SU-DHL-6 (cell line): ENCODE measurements around the gene BRD1.

Experiments
- H2AFZ ChIP-seq: fragments of 200-600 bp; sonication (generic); 2 replicates; pipeline ENCODE4 v1.6.1; 2014; ENCODE audit warnings: low read depth, mild to moderate bottlenecking, moderate library complexity, mixed read lengths, antibody characterized with exemption, low read length; ENCODE audit not compliant: severe bottlenecking
- H3F3A ChIP-seq: fragments of 200-600 bp; shearing (Covaris generic); 2 replicates; pipeline ENCODE4 v1.6.0; 2016; ENCODE audit warnings: antibody characterized with exemption, mild to moderate bottlenecking; ENCODE audit not compliant: insufficient read depth
- H3K27ac ChIP-seq: fragments of 200-600 bp; sonication (generic); 2 replicates; pipeline ENCODE4 v1.5.1; 2016; ENCODE audit warnings: low read depth, mild to moderate bottlenecking, low read length, moderate library complexity, mixed read lengths
- H3K27me3 ChIP-seq: fragments of 200-600 bp; sonication (generic), shearing (Covaris generic); 2 replicates; pipeline ENCODE4 v1.6.0; 2014; ENCODE audit warnings: mild to moderate bottlenecking, low read length
- H3K36me3 ChIP-seq: fragments of 200-600 bp; sonication (generic); 2 replicates; pipeline ENCODE4 v1.6.1; 2014; ENCODE audit warnings: mild to moderate bottlenecking, low read length, mixed read lengths
- H3K4me2 ChIP-seq: fragments of 300-600, 200-600 bp; shearing (Covaris generic), sonication (generic); 2 replicates; pipeline ENCODE4 v1.6.0; 2014; ENCODE audit warnings: low read length, low read depth, mild to moderate bottlenecking; ENCODE audit not compliant: poor library complexity, severe bottlenecking
- H3K4me3 ChIP-seq: fragments of 200-600 bp; sonication (generic); 2 replicates; pipeline ENCODE4 v1.5.1; 2014; ENCODE audit warnings: antibody characterized with exemption, low read length, mild to moderate bottlenecking, mixed read lengths; ENCODE audit not compliant: insufficient read depth, poor library complexity, severe bottlenecking
- H3K79me2 ChIP-seq: fragments of 200-600 bp; sonication (generic); 2 replicates; pipeline ENCODE4 v1.6.1; 2014; ENCODE audit warnings: mild to moderate bottlenecking, low read length, moderate library complexity; ENCODE audit not compliant: insufficient read depth
- H3K9ac ChIP-seq: fragments of 200-600 bp; sonication (generic); 2 replicates; pipeline ENCODE4 v1.7.0; 2014; ENCODE audit warnings: mild to moderate bottlenecking, low read length
- H3K9me2 ChIP-seq: fragments of 200-600 bp; sonication (generic); replicated peaks from 2 replicates; pipeline ENCODE4 v1.6.1; 2014; ENCODE audit warnings: low read length; ENCODE audit not compliant: insufficient read depth
- H3K9me3 ChIP-seq: fragments of 200-600 bp; sonication (generic); 2 replicates; pipeline ENCODE4 v1.6.1; 2014; ENCODE audit warnings: low read length, mixed read lengths; ENCODE audit not compliant: insufficient read depth
- H4K20me1 ChIP-seq: fragments of 200-600 bp; sonication (generic); 2 replicates; pipeline ENCODE4 v1.6.1; 2014; ENCODE audit warnings: low read depth, mild to moderate bottlenecking, antibody characterized with exemption, low read length, moderate library complexity, mixed read lengths
- CTCF ChIP-seq: fragments of 200-600 bp; sonication (generic); IDR thresholded peaks from one replicate; pipeline ENCODE4 v1.5.1; 2017; ENCODE audit warnings: antibody characterized with exemption, mild to moderate bottlenecking, low read length, moderate library complexity; ENCODE audit not compliant: insufficient read depth, poor library complexity, severe bottlenecking
- EZH2phosphoT487 ChIP-seq: fragments of 200-600 bp; sonication (generic), shearing (Covaris generic); conservative IDR thresholded peaks from 2 replicates; pipeline ENCODE4 v1.6.1; 2018; ENCODE audit warnings: mild to moderate bottlenecking, antibody characterized with exemption, low read length, moderate library complexity, mixed read lengths

The BRD1 gene

GRCh38 chr22:49752598-49753091 is 75.0 kb downstream of the BRD1 start:
- Histone ChIP-seq H3K27me3 (0 out of 2 replicates have a peak, but pooled peaks cover 2% of the 10 kb centered on the region), H3K36me3 (no peaks in the 10 kb centered on the region), H4K20me1 (no peaks in the 10 kb centered on the region), H3K9me3 (peaks cover 2% of the 10 kb centered on the region; the same call in 1 of the 2 replicates), H3K27ac (no peak overlapping the region), H3F3A (no peaks in the 10 kb centered on the region), H3K9me2 (no peaks in the 10 kb centered on the region), H3K4me3 (no peak overlapping the region), H3K9ac (no peak overlapping the region), H3K79me2 (no peaks in the 10 kb centered on the region), H3K4me2 (no peak overlapping the region), H2AFZ (no peak overlapping the region)
- no peak for TF ChIP-seq CTCF
- TF ChIP-seq EZH2phosphoT487: no peak

GRCh38 chr22:49751966-49752597 is 75.6 kb downstream of the BRD1 start:
- Histone ChIP-seq H3K4me2 (no peak overlapping the region), H2AFZ (no peak overlapping the region), H3K9me3 (peaks cover 7% of the 10 kb centered on the region; the same call in 1 of the 2 replicates), H3K79me2 (no peaks in the 10 kb centered on the region), H3K9ac (no peak overlapping the region), H3K27ac (no peak overlapping the region), H4K20me1 (no peaks in the 10 kb centered on the region), H3K36me3 (no peaks in the 10 kb centered on the region), H3K9me2 (no peaks in the 10 kb centered on the region), H3F3A (no peaks in the 10 kb centered on the region), H3K4me3 (no peak overlapping the region), H3K27me3 (0 out of 2 replicates have a peak, but pooled peaks cover 3% of the 10 kb centered on the region)
- TF ChIP-seq CTCF: no peak
- no peak for TF ChIP-seq EZH2phosphoT487

GRCh38 chr22:49751318-49751965 is 76.2 kb downstream of the BRD1 start:
- H3K9me2 ChIP-seq: no peaks in the 10 kb centered on the region
- peaks cover 14% of the 10 kb centered on the region; the same call in 1 of the 2 replicates for H3K9me3 ChIP-seq
- 0 out of 2 replicates have a peak, but pooled peaks cover 3% of the 10 kb centered on the region for H3K27me3 ChIP-seq
- H2AFZ ChIP-seq: no peak overlapping the region
- no peak for TF ChIP-seq CTCF
- TF ChIP-seq EZH2phosphoT487: no peak
- no peaks in the 10 kb centered on the region for H3K79me2 ChIP-seq
- H3K27ac ChIP-seq: no peak overlapping the region
- H3F3A ChIP-seq: no peaks in the 10 kb centered on the region
- H3K4me2 ChIP-seq: no peak overlapping the region
- H4K20me1 ChIP-seq: no peaks in the 10 kb centered on the region
- no peaks in the 10 kb centered on the region for H3K36me3 ChIP-seq
- H3K4me3 ChIP-seq: no peak overlapping the region
- no peak overlapping the region for H3K9ac ChIP-seq
